ENCODE results near the gene CALN1. TPM values are rescaled to one million over a fixed set of nuclear protein-coding genes. Genes with fewer than 3 reads are reported as not detected.
"Not testable (repeated sequence)": the region's sequence is repeated elsewhere in the genome, so short reads cannot be mapped to it uniquely, and the experiment has no call there.

Gene CALN1
- polyA plus RNA-seq, 4 donors: 0.52 to 2.1 (median 1.2) TPM

DNA sequence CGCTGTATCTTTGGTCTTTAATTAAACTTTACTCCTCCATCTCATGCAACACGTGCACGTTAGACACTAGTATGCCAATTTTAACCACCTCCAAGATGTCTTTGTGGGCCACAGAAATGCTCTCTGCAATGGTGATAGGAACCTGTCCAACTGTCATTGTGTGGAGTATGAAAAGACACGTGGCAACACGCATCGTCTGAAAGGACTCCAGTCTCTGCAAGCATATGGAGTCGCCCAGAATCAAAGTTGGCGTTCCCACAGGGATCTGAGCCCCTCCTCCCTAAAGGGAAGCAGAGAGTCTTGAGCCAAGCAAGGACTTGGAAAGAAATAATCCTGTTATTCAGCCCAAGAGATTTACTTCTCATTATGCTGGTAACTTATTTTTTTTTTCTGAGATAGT lies 301.1 kb downstream of the CALN1 start:
- DNase-seq (ENCODE audit: low read depth in 4 of 4, low spot score in 3 of 4): no peak

DNA sequence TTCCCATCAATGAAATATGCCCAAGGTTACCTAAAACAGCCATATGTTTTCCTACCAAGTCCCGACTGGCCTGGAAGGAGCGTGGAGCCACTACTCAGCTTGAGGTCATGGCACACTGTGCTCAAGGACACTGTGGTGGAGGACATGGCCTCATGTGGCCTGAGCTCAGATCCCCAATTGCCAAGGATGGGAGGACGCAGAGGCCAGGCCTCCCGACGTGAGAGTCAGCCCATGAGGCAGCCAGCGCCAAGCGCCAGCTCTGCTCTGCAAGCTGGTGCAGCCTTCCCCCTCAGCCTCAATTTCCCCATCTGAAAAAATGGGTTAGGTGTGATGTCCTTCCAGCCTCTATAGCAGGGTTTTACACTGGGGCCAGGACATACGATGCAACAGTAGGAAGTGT lies 302.6 kb downstream of the CALN1 start:
- DNase-seq (ENCODE audit: low read depth in 4 of 4, low spot score in 3 of 4): no peak

GRCh38 chr7:72106405-72106804 lies 305.7 kb downstream of the CALN1 start:
- DNase-seq (ENCODE audit: low read depth in 4 of 4, low spot score in 3 of 4): no peak

DNA sequence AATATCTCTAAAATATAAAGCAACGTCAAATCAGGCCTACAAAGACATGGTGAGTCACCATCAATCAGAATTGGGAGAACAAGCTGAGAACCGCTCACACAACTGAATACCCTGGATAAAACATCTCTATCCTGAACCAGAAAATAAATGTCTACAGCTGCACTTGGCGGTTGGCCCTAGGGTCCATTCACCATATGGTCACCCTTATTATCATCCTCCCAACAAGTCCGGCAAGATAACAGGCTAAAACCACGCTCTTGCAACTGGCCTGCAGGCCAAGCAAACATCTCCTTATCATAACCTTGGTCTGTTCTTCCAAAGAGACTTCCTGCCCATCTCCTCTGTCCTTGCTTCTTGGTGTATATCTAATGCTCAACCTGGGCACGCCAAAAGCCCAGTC lies 310.7 kb downstream of the CALN1 start:
- DNase-seq (ENCODE audit: low read depth in 4 of 4, low spot score in 3 of 4): no peak

- DNase-seq (ENCODE audit: low read depth in 4 of 4, low spot score in 3 of 4): no peak
Measured at GRCh38 chr7:72099784-72100183, 312.4 kb downstream of the CALN1 start.

DNA sequence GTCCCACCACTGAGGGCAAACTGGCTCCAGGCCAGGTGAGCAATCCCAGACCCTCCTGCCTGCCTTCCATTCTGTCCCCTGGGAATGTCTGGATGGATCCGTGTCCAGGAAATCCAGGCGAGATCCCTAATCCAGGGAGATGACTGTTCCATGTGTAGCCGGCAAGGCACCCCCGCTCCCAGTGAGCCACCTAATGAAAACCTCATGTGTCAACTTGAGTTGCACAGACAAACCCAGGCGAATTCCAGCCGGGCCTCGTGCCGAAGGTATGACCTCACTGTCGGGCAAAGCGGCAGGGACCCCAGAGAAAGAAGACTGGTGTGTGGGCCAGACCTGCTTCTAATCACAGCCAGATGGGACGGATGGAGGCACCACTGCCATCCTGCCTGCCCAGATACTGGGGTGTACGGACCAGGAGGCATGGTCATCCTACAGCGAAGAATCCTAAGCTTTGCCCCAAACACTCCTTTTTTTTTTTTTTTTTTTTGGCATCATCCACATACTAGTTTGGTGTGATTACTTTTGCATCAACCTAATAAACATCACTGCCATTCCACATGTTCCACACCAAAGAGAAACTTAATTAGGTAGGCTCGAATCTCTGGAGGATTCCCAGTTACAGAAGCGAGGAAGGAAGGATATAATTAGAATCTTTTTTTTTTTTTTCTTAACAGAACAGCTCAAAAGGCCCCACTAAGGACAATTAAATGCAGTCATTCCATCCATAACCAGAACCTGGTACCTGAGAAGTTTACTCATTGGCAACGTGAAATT lies 313.1 kb downstream of the CALN1 start:
- no peak for DNase-seq (ENCODE audit: low read depth in 4 of 4, low spot score in 3 of 4)

DNA sequence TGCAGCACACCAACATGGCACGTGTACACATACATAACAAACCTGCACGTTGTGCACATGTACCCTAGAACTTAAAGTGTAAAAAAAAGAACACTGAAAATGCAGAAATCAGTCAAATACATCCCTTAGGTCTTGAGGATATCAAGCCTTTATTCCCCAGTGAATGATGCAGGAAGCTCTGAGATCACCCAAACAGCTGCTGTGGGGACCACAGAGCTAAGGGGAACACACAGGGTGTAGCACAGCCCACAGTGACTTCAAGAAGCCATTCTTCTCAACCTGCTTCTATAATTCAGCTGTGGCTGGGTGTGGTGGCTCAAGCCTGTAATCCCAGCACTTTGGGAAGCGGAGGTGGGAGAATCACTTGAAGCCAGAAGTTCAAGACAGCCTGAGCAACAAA lies 314.9 kb downstream of the CALN1 start:
- DNase-seq (ENCODE audit: low read depth in 4 of 4, low spot score in 3 of 4): no peak

GRCh38 chr7:72092769-72093168 lies 319.4 kb downstream of the CALN1 start:
- no peak for DNase-seq (ENCODE audit: low read depth in 4 of 4, low spot score in 3 of 4)

DNA sequence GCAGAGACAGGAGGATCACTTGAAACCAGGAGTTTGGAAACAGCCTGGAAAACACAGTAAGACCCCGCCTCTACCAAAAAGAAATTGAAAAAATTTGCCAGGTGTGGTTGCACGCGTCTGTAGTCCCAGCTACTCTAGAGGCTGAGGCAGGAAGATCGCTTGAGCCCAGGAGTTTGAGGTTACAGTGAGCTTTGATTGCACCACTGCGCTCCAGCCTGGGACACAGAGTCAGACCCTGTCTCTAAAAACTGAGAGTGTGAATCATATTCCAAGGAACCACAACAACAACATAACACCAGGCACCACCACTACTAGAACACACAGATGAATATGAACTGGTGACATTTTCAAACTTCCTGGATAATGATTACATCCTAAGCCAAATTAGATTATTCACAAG lies 324.2 kb downstream of the CALN1 start:
- DNase-seq (ENCODE audit: low read depth in 4 of 4, low spot score in 3 of 4): no peak

DNA sequence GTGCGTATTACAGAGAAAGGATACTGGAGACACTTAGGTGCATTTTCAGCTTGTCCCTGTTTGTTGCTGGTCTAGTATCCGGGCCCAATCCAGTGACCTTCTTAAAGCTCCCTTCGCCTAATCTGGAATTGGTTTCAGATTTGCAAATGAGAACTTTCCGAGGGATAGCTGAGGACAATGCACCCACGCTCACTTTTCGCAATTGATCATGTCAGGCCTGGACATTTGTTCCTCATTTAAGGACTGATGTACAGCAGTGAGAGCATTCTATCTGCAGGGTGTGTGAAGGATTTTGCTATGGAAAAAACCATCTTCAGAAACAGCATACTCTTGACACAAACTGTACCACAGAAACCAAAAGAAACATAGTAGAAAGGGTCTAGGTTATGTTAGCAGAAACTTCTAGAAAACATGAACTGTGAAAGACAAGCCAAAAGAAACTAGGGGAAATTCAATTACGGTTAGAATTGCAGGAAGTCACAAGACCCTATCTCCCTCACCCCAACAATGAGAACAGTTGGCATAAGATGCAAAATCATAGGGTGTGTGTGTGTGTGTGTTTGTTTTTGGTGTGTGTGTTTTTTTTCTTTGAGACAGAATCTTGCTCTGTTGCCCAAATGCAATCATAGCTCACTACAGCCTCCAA lies 331.1 kb downstream of the CALN1 start:
- no peak for DNase-seq (ENCODE audit: low read depth in 4 of 4, low spot score in 3 of 4)

DNA sequence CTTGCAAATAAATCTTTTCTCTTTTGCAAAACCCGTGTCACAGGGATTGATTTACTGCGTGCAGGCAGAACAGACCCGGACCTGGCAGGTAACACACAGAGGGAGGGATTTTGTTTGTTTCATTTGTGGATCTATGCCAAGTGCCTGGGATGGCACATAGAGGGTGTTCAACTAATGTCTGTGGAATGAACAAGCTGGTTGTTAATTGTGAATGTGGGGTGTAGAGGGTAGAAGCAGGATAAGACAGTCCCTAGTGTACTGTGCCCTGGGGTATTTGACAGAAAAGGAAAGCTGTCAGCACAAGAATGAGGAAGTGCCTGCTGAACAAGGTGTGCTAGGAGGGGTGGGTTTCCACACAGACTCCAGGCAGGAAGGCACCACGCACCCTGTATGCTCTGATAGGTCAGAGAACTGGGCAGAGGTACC lies 331.8 kb downstream of the CALN1 start:
- no peak for DNase-seq (ENCODE audit: low read depth in 4 of 4, low spot score in 3 of 4)

GRCh38 chr7:72078856-72079255 lies 333.3 kb downstream of the CALN1 start:
- no peak for DNase-seq (ENCODE audit: low read depth in 4 of 4, low spot score in 3 of 4)

DNA sequence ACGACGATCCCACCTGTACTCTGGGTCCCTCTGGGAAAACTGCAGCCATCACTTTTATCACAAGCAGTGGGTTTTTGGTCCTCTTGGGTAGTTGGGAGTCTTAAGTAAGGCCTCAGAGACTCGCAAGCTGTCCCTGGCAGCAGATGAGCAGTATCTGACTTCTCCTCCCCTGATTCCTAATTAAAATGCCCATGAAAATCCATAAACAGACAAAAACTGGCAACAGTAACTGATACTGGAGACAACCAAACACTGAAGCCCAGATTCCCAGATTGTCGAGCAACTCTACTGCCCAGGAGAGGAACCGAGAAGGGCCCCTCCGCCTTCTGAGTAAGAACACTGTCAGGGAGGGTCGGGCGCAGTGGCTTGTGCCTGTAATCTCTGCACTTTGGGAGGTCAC lies 333.8 kb downstream of the CALN1 start:
- no peak for DNase-seq (ENCODE audit: low read depth in 4 of 4, low spot score in 3 of 4)

GRCh38 chr7:72077786-72078185 lies 334.4 kb downstream of the CALN1 start:
- DNase-seq (ENCODE audit: low read depth in 4 of 4, low spot score in 3 of 4): no peak

- no peak for DNase-seq (ENCODE audit: low read depth in 4 of 4, low spot score in 3 of 4)
Measured at GRCh38 chr7:72072901-72073300, 339.2 kb downstream of the CALN1 start.

DNA sequence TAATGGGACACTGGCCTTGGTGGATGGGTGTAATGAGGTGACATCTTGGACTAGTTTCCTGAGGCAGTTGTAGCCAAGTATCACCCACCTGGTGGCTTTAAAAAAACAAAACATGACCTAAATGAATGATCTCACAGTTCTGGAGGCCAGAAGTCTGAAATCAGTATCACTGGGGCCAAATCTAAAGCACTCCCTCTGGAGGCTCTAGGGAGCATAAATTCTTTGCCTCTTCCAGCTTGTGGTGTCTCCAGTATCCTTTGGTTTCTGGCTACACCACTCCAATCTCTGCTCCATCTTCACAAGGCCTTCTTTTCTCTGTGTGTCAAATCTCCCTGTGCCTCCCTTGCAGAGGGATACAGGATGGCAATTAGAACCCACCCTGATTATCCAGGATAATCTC lies 342.9 kb downstream of the CALN1 start:
- DNase-seq (ENCODE audit: low read depth in 4 of 4, low spot score in 3 of 4): no peak

GRCh38 chr7:72065764-72066163 lies 346.4 kb downstream of the CALN1 start:
- not testable (repeated sequence) for DNase-seq (ENCODE audit: low read depth in 4 of 4, low spot score in 3 of 4)

DNA sequence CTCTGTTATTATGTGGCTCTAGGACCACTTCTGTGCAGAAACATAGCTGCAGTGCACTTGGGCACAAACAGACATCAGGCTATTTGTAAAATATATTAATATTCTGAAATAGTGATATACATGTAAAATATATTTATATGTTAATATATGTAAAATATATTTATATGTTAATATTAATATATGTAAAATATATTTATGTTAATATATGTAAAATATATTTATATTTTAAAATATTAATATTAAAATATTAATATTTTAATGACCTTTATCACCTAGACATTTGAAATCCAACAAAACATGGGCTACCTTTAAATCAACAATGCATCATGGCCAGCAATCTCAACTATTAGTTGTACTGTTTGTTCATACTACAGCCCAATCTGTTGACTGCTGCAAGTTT lies 347.2 kb downstream of the CALN1 start:
- no peak for DNase-seq (ENCODE audit: low read depth in 4 of 4, low spot score in 3 of 4)

DNA sequence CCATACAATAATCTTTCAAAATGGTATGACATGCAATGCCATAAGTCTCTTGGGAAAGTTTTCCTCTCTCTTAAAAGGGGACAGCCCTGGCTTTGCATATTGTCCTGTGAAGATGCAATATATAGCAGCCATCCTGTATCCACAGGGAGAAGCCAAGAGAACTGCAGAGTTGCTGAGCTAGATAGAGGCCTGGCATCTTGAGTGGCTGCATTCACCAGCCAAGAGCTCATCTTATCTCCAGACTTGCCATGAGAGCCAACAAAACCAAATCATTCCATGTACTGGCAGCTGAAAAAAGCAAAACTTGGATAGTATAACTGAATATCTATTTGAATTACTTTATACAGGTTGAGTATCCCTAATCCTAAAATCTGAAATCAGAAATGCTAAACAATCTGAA lies 348.8 kb downstream of the CALN1 start:
- DNase-seq (ENCODE audit: low read depth in 4 of 4, low spot score in 3 of 4): no peak

GRCh38 chr7:72062666-72063065 lies 349.5 kb downstream of the CALN1 start:
- no peak for DNase-seq (ENCODE audit: low read depth in 4 of 4, low spot score in 3 of 4)

- no peak for DNase-seq (ENCODE audit: low read depth in 4 of 4, low spot score in 3 of 4)
Measured at GRCh38 chr7:72059925-72060324, 352.2 kb downstream of the CALN1 start.

GRCh38 chr7:72058579-72058978 lies 353.6 kb downstream of the CALN1 start:
- DNase-seq (ENCODE audit: low read depth in 4 of 4, low spot score in 3 of 4): no peak

Data from left renal pelvis (tissue), 4 donors.